Inflammatory macrophage (primary cell): ENCODE data around the gene ATP6V0D1.
A peak's percentile ranks its signal among the peaks of the same experiment; 100 is the strongest.

Experiments
- DNase-seq, 2 donors: peaks; one replicate each; pipeline ENCODE4 v3.0.0-alpha.2; 2020 to 2022

The ATP6V0D1 gene

DNA sequence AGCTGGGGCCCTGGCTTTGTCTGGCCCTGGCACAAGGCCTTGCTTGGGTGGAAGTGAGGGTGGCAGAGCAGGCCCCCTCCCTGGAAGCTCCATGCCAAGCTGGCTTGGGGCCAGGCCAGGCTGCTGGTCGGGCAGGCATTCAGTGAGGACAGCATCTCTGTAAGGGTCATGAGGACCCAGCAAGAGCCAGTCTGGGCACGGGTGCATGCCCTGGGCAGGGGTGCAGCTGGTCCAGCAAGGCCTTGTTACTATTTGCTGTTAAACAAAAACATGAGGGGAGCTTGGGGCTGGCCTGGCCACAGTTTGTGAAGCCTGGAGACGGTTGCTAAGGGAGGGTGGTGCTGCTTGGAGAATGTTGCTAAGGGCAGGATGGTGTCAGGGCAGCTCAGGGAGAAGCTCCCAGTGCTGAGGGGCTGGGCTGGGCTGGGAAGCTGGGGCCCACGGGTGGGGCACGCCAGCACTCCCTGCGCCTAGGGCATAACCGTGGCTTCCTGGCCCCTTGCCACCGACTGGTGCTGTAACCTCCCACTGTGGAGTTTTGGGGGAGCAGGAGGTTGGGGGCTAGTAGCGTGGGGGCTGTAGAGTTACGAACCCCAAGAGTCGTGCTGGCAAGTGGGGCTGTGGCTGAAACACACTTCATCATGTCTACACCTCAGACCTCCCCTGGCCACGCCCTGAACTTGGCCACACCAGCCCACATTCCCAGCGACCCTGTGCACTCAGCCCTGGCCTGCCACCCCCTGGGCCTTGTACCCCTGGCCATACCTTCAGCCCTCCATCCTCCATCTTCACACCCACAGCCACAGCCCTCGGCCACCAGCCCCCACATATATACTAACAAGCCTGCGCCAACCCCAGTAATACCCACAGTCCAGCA lies 89.3 kb downstream of the ATP6V0D1 start:
- no peak for DNase-seq

DNA sequence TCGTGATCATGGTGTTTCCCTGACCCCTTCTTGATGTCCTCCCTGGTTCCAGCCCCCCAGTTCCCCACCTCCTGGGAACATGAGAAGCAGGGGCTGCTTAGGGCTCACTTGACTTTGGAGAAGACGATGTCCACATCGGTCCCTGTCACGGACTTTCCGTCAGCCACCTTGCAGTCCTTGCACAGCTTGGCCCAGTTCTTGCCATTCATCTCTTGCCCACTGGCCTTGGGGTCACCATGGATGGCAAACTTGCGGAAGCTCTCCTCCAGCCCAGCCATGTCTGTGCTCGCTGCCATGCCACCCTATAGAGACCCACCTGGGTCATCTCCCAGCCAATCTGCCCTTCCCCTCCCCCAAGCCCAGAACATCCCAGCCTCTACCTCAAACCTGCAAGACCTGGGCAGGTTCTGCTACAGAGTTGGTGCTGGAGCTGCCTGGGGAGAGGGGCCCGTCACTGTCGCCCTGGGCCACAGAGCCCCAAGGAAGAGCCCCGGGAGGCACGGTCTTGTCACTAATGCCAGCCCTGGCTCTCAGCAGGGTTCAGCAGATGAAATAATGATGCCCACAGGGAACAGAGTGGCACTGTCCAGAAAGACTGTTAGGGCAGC lies 90.0 kb downstream of the ATP6V0D1 start:
- no peak for DNase-seq

DNA sequence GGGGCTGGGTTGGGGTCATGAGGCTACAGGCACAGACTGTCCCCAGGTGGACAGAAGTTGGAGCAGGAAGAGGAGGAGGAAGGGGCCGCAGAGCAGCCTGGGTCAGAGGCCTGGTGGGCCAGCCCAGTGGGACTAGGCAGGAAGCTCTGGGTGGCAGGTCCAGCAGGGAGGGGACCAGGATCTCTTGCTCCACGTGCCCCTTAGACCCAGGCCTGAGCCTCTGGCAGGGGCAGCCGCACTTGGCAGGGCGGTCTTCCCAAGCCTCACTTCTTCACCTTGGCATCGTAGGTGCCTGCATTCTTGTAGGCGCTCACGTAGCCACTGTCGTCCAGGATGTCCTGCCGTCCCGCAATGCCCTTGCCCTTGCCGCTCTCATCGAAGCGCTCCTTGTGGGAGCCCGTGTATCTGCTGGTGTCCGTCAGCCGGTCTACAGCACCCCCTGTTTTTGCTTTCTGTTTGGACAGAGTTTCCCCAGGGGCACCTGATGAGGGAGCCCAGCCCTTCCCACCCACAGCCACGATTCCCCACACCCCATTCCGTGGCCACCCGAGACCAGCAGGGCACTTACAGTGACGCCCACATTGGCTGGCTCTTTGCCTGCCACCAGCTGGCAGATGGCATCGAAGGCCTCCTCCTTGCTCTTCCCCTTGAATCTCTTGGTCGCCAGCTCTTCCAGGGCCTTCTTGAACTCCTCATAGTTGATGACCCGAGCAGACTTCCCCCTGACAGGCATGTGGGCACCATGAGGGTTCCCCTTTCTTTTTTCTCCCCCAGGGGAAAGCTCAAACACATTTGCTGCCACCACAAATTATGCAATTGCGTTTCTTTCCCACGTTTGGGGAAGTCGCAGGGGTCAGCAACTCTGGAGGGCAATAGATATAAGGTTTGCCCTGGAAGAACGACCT lies 90.8 kb downstream of the ATP6V0D1 start:
- peak; percentile 96 to 98 for DNase-seq

DNA sequence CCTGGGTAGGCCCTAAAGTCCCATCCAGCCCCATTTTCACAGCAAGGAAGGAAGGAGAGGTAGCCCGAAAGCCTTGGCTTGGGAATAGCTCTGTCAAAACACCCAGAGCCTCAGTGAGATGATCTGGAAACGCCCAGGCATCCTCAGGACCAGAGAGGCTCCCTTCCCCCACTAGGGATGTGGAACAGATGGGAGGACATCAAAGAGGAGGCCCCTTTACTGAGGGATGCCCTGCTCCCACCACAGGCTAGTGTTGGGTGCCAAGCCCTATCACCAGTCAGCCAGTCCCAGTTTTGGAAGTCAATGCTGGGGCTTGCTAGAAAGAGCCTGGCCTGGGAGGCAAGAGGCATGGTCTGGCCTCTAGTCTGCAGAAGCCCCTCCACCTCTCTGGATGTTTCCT lies 92.4 kb downstream of the ATP6V0D1 start:
- no peak for DNase-seq

DNA sequence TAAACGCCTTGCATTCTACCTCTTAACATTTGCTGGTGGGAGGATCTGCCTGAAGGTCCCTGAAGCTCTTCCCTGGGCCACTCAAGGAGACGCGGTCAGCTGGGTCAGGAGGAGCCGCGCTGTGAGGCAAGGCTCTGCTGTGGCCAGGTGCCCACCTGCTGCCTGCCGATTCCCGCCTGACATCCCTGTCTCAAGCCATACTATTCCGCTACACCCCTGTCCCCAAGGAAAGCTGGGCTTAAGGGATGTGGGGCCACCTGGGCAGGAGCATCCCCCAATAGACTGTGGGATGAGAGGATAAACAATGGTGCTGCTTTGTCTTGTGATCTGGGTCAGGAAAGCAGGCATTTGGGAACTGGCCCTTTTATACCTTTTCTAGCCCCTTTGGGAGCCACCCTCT lies 92.8 kb downstream of the ATP6V0D1 start:
- DNase-seq, result no peak
